ENCODE measurements around the gene PCCA. TPM values are rescaled to one million over a fixed set of nuclear protein-coding genes. Genes with fewer than 3 reads are reported as not detected.

The PCCA gene
- polyA plus RNA-seq, 2 of the 4 experiments (the other 2 are of a cell fraction) = 13.2 to 13.7 TPM

DNA sequence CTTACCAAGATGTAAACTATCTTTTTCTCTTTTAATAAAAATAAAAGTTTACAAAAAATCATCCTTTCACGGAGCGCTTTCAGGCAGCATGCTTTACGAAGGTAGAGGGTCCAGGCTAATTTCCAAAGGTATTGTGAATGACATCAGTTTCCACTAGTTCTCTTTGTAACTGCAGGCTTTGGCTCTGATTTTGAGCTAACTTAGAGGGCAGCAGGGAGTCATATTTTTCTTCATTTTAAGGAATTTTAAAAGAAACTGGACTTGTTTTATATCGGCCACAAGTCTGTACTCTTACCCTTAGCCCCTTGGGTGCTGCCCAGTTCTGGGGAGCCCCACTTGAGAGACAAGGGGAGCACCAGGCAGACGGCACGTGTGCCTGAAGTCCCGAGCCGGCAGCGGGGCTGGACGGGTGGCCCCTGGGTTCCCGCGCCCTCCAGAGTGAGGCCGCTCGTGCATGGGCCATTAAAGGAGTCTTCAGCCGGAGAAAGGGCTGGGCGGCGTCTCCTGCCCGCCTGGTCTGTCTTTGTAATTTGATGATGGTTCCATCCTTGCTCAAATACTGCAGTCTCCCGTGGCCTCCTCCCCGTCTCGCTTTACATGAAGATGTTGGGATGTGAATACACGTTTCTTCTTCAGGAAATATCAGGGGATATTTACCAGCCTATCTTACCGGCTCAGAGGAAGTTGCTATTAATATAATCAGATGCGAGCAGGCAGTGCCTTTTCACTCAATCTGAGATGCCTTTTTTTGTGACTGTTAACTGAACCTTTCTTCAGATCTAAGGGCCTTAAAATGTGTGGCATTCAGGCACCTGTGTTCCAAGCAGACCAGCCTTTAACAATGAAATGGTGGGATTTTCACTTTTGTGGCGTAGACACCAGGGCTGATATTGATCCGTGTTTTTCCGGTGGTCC lies 432.3 kb downstream of the PCCA start:
- FAIRE-seq (no peak), DNase-seq (ENCODE audit: low read depth in 1 of 2, low spot score in 1 of 2) (no peak), ATAC-seq (no peak)
- Histone ChIP-seq H3K27ac (no peak overlapping the region), H3K4me2 (no peak overlapping the region), H3K4me1 (peaks cover 26% of the 10 kb centered on the region), H3K9me3 (no peaks in the 10 kb centered on the region), H3K4me3 (no peak overlapping the region)
- CTCF ChIA-PET = no interaction called here
- TF ChIP-seq, protein P1, sequence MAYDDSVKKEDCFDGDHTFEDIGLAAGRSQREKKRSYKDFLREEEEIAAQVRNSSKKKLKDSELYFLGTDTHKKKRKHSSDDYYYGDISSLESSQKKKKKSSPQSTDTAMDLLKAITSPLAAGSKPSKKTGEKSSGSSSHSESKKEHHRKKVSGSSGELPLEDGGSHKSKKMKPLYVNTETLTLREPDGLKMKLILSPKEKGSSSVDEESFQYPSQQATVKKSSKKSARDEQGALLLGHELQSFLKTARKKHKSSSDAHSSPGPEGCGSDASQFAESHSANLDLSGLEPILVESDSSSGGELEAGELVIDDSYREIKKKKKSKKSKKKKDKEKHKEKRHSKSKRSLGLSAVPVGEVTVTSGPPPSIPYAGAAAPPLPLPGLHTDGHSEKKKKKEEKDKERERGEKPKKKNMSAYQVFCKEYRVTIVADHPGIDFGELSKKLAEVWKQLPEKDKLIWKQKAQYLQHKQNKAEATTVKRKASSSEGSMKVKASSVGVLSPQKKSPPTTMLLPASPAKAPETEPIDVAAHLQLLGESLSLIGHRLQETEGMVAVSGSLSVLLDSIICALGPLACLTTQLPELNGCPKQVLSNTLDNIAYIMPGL (CRISPR knock-in tag; IDR thresholded peaks at IDR 0.05; ENCODE audit: borderline replicate concordance) = no peak
- TF ChIP-seq HOXB5 (CRISPR knock-in tag; IDR thresholded peaks at IDR 0.05) (no peak), RCOR1 (IDR thresholded peaks at IDR 0.05; ENCODE audit: low read depth, low read length) (no peak)
- POLR2A ChIA-PET = no interaction called here
- 90% methylated on average over 20 of the region's 27 CpGs for WGBS (ENCODE audit: missing lambda C conversion rate)

DNA sequence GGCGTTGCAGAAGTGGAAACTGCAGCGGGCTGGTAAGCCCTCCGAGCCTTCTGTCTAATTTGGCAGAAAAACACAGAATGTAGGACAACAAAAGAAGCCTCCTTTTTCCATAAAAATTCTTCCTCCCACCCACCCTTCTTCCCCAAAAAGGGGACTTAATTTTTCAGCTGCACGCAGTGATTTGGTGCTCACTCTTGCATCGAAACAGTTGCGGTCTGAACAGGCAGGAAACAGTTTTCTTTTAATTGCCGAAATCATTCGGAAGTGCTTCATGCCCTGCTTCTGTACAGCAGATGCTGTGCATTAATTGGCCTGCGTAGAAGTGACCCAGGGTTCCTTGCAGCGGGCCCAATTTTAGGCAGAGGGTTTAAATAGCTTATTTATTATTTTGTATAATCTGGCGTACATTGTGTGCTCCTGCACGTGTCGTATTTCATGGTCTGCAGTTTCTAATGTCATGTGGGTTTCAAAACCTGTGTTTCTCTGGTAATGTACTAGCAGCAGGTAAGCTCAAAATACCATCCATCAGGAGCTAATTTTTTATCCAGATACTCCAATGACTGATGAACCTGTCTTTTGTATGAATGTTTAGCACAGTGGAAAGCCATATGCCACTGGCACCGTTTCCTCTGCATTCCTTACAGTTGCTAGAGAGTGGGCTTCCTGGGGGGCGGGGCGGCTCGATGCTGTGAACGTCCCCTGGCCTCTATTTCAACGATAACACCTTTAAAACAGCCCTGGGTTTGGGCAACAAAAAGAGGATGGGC lies 433.1 kb downstream of the PCCA start:
- DNase-seq (ENCODE audit: low read depth in 1 of 2, low spot score in 1 of 2) (no peak), ATAC-seq (no peak), FAIRE-seq (no peak)
- ChIA-PET POLR2A (no interaction called here), CTCF (interaction anchor here (1.7 kb wide), 1 partner anchor 866 kb away, joined by 6 read pairs; no protein-coding TSS in a partner anchor)
- TF ChIP-seq RARB (CRISPR knock-in tag; IDR thresholded peaks at IDR 0.05) (no peak), SREBF2 (IDR thresholded peaks at IDR 0.05) (no peak), ZSCAN20 (CRISPR knock-in tag; IDR thresholded peaks at IDR 0.05) (no peak), BHLHE40 (IDR thresholded peaks at IDR 0.05; ENCODE audit: low read depth, low read length) (no peak), CHD4 (IDR thresholded peaks at IDR 0.05; ENCODE audit: borderline replicate concordance) (no peak), RFX5 (IDR thresholded peaks at IDR 0.05) (no peak)
- H3K4me3 ChIP-seq = no peak overlapping the region
- WGBS (ENCODE audit: missing lambda C conversion rate) = 90% methylated on average over 18 of the region's 19 CpGs
- peaks cover 19% of the 10 kb centered on the region for H3K4me1 ChIP-seq
- H3K4me2 ChIP-seq = no peak overlapping the region
- no peak overlapping the region for H3K27ac ChIP-seq
- H3K9me3 ChIP-seq = no peaks in the 10 kb centered on the region

DNA sequence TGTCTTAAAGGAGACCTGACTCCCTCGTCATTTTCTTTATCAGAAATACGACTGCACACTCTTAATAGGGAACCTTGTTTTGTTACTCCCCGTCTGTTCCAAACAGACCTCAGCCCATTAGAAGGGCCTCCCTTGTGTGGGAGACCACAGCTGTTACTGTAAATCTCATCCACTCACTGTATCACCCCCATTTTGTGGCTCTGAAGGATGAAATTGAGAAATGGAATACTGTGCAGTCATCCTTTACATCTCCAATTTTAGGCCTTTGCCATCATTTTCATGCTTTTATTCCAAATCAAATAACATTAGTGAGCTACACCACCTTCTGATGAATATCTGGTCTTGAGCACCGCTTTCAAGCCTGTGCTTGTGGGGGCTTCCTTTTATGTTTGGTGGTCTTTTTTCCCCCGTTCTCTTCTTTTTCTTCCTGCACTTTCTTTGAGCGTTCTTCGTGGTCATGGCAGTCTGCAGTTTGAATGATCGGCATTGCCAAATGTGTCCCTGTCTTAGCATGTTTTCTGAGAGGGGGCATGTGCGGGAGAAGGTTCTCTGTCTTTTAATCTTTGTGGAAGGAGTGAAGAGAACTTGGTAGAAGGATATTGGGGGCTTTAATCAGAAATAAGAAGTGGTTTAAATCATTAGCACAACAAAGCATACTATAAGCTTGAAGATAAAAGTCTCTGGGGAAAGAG lies 433.9 kb downstream of the PCCA start:
- TF ChIP-seq, protein P2, sequence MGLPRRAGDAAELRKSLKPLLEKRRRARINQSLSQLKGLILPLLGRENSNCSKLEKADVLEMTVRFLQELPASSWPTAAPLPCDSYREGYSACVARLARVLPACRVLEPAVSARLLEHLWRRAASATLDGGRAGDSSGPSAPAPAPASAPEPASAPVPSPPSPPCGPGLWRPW (IDR thresholded peaks at IDR 0.05) = no peak
- TF ChIP-seq RFX5 (IDR thresholded peaks at IDR 0.05) (no peak), RCOR1 (IDR thresholded peaks at IDR 0.05; ENCODE audit: low read depth, low read length) (no peak), JUNB (IDR thresholded peaks at IDR 0.05) (no peak), GATA3 (IDR thresholded peaks at IDR 0.05; ENCODE audit: borderline replicate concordance) (no peak), FOXS1 (CRISPR knock-in tag; IDR thresholded peaks at IDR 0.05) (no peak), MAZ (IDR thresholded peaks at IDR 0.05; ENCODE audit: borderline replicate concordance, low read depth, low read length) (no peak), HEYL (CRISPR knock-in tag; IDR thresholded peaks at IDR 0.05) (no peak), TP53 (CRISPR knock-in tag; IDR thresholded peaks at IDR 0.05) (no peak)
- Histone ChIP-seq H3K4me1 (peaks cover 12% of the 10 kb centered on the region), H3K9me3 (no peaks in the 10 kb centered on the region), H3K4me3 (no peak overlapping the region), H3K27ac (no peak overlapping the region), H3K4me2 (no peak overlapping the region)
- FAIRE-seq (no peak), ATAC-seq (no peak), DNase-seq (ENCODE audit: low read depth in 1 of 2, low spot score in 1 of 2) (no peak)
- 90% methylated on average over 9 of the region's 9 CpGs for WGBS (ENCODE audit: missing lambda C conversion rate)
- ChIA-PET POLR2A (no interaction called here), CTCF (interaction anchor here (1.7 to 1.8 kb wide), 2 partner anchors 8 to 867 kb away, joined by 6 to 9 read pairs; no protein-coding TSS in a partner anchor)

Data from A549 (cell line).